Adipocyte (in vitro differentiated cells): ENCODE measurements around the gene MECP2.

ENCODE experiments used
- DNase-seq: peaks from one replicate; pipeline ENCODE4 v3.0.0-alpha.2; 2015; ENCODE audit warnings: low read depth
- H3K27me3 ChIP-seq: replicated peaks from 2 replicates; pipeline ENCODE4 v1.7.0; 2013; ENCODE audit warnings: mild to moderate bottlenecking, low read length, moderate library complexity; ENCODE audit not compliant: control insufficient read depth, insufficient read depth
- H3K36me3 ChIP-seq: 2 replicates; pipeline ENCODE4 v1.7.0; 2013; ENCODE audit warnings: low read length, mild to moderate bottlenecking, moderate library complexity; ENCODE audit not compliant: control insufficient read depth, insufficient read depth, severe bottlenecking
- H3K4me1 ChIP-seq: 2 replicates; pipeline ENCODE4 v1.7.0; 2013; ENCODE audit warnings: mild to moderate bottlenecking, low read length, moderate library complexity; ENCODE audit not compliant: control insufficient read depth, insufficient read depth
- H3K4me3 ChIP-seq: 2 replicates; pipeline ENCODE4 v1.7.0; 2013; ENCODE audit warnings: mild to moderate bottlenecking, low read length, moderate library complexity
- H3K9ac ChIP-seq: 2 replicates; pipeline ENCODE4 v1.7.0; 2013; ENCODE audit warnings: mild to moderate bottlenecking, low read length, moderate library complexity
- H3K9me3 ChIP-seq: 2 replicates; pipeline ENCODE4 v1.7.0; 2013; ENCODE audit warnings: mild to moderate bottlenecking, low read length, moderate library complexity; ENCODE audit not compliant: control insufficient read depth

Gene MECP2

DNA sequence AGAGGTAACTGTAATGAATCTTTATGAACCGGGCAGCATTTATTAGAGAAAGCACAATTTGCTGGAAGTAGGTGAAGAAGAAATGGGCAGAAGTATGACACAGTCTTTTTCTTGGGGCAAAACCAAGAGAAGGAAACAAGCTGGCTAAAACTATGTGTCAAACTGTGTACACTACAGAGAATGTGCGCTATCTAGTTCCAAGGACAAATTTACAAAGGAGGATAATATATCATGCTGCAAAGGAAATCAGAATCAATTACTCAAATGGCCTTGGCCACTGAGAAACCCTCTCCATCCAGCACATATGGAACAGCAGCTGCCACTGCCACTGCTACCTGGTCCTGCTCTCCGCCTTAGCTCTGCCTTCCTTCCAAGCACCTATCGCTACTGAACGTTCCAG is 17.1 kb upstream of the MECP2 start:
- H3K4me3 ChIP-seq, result no peak overlapping the region
- H3K4me1 ChIP-seq, result no peaks in the 10 kb centered on the region
- DNase-seq, result no peak
- H3K27me3 ChIP-seq, result peaks cover 38% of the 10 kb centered on the region
- H3K36me3 ChIP-seq, result no peaks in the 10 kb centered on the region
- no peak overlapping the region for H3K9ac ChIP-seq
- H3K9me3 ChIP-seq, result peaks cover 8% of the 10 kb centered on the region

DNA sequence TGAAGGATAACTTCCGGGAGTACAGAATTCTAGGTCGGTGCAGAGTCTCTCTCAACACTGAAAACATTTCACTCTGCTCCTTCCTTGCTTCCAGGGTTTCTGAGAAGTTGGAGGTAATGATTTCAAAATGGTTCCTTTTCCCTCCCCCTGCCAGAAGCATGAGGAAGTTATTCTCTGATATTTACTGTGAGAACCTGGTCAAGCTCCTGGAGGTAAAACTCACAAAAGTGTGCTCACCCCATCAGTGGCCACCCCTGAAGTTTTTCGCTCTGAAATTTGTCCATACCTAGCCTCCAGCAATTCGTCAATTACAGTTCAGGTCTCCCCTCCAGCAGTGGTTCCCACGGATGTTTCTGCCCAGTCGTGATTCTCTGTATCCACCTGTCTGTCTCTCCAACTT is 16.2 kb upstream of the MECP2 start:
- no peak overlapping the region for H3K4me3 ChIP-seq
- peaks cover 38% of the 10 kb centered on the region for H3K27me3 ChIP-seq
- H3K9me3 ChIP-seq, result peaks cover 11% of the 10 kb centered on the region
- no peaks in the 10 kb centered on the region for H3K36me3 ChIP-seq
- H3K4me1 ChIP-seq, result no peaks in the 10 kb centered on the region
- no peak overlapping the region for H3K9ac ChIP-seq
- DNase-seq, result no peak

DNA sequence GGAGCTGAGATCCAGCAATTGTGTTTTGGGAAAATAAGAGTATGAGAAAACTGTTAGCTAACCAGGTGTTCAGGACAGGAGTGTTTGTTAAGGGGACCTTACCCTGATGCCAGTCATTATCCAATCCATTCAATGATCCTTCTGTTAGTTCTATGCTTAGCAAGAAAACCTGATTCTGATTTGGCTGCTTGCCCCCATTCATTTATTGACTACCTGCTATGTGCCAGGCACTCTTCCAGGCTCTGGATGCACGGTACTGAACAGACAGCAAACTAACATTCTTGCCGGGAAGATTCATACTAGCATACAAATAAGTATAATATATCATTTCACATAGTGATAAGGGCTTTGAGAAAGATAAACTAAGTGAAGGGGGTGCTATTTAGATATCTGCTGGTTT is 1.0 kb upstream of the MECP2 start:
- H3K4me3 ChIP-seq, result peak overlapping the region; percentile 78
- no peak for DNase-seq

DNA sequence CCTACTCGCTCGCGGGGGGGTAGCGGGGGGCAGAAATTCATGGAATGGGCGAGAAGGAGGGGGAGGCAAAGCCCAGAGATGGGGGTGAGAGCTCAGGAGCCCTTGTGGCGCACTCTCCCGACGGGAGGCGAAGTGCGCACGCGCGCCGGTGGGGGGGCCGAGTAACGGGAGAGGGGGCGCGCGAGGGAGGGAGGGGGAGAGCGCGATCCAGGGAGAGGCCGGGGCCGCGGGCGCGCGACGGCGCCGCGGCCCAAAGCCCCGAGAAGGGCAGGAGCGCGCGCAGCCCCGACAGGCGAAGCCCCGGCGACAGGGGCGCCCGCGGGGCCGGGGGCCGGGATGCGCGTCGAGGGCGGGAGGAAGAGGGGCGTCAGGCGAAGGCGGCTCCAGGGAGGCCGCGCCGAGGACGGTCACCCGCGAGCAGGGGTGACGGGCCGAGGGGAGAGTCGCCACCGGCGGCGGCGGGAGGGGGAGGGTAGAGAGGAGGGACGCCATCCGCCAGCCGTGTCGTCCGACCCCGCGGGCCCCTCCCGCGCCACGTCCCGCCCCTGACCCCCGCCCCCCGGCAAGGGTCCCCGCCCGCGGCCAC is 421 bp downstream of the MECP2 start:
- H3K36me3 ChIP-seq, result no peaks in the 10 kb centered on the region
- peak overlapping the region; percentile 88 for H3K9ac ChIP-seq
- H3K4me1 ChIP-seq, result peaks cover 17% of the 10 kb centered on the region
- peaks cover 14% of the 10 kb centered on the region for H3K27me3 ChIP-seq
- peak overlapping the region; percentile 89 for H3K4me3 ChIP-seq
- H3K9me3 ChIP-seq, result no peaks in the 10 kb centered on the region
- DNase-seq, result peak; percentile 84

More for the DNA sequence above, 1.0 kb upstream of the MECP2 start:
- Histone ChIP-seq H3K36me3 (no peaks in the 10 kb centered on the region), H3K4me1 (peaks cover 17% of the 10 kb centered on the region), H3K9me3 (no peaks in the 10 kb centered on the region), H3K9ac (no peak overlapping the region), H3K27me3 (peaks cover 14% of the 10 kb centered on the region)

DNA sequence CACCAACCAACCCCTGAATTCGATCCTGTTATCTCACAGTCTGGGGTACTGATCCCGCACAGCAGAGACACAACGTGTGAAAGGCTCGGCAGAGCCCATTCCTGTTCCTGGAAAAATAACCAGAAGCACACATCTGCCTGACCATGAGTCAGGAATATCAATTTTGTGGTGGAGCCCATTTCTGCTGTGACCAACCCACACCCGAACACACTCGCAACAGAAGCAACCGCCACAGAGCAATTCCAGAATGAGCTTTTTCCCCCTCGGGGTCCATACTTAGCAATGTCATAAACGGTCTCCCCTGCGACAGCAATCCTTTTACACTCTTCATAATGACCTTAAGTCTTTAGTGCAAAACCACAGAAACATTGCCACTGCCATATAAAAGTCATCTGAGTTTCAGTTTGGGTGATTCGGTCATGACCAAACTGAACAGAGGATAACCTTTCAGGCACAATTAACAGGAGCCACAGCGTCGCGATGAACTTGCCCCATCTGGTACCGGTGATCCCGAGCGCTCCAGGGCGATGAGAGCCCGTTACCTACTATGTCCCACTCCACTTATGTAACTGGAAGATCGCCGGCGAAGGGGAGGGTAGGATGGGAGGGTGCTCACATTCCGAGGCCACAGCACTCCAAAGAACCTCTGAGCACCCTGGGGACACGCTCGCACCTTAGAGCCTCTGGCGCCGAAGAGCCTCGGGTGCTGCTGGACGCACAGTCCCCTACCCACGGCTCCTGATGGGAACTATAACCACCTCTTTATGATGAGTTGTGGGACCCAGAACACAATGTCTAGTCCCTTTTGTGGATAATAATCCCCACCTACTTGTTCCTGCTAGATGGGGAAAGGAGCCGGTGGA is 1.1 kb downstream of the MECP2 start:
- H3K27me3 ChIP-seq, result peaks cover 18% of the 10 kb centered on the region
- peaks cover under 1% of the 10 kb centered on the region for H3K36me3 ChIP-seq
- DNase-seq, result peak; percentile 46
- H3K9me3 ChIP-seq, result no peaks in the 10 kb centered on the region
- H3K4me3 ChIP-seq, result peak overlapping the region; percentile 89
- peaks cover 17% of the 10 kb centered on the region for H3K4me1 ChIP-seq
- H3K9ac ChIP-seq, result peak overlapping the region; percentile 88

DNA sequence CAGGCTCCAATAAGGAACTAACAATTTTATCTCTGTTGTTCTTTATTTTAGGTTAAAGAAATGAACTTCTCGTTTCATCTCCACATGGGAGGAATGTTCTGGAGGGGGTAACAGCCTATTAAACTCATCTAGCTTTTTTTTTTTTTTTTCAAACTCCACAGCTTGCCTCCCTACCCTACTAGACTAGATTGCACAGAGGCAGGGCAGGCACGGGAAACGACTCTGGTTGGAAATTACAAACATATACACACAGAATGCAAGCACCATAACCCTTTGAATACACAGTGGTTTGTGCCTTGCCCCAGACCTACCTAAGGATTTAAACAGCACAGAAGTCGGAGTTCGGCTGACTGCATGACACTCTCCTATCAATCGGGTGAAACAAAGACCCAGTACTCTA is 2.7 kb downstream of the MECP2 start:
- peaks cover 17% of the 10 kb centered on the region for H3K4me1 ChIP-seq
- peaks cover 8% of the 10 kb centered on the region for H3K36me3 ChIP-seq
- peak overlapping the region; percentile 12 for H3K9ac ChIP-seq
- no peaks in the 10 kb centered on the region for H3K9me3 ChIP-seq
- DNase-seq, result no peak
- H3K4me3 ChIP-seq, result peak overlapping the region; percentile 89
- peaks cover 14% of the 10 kb centered on the region for H3K27me3 ChIP-seq

DNA sequence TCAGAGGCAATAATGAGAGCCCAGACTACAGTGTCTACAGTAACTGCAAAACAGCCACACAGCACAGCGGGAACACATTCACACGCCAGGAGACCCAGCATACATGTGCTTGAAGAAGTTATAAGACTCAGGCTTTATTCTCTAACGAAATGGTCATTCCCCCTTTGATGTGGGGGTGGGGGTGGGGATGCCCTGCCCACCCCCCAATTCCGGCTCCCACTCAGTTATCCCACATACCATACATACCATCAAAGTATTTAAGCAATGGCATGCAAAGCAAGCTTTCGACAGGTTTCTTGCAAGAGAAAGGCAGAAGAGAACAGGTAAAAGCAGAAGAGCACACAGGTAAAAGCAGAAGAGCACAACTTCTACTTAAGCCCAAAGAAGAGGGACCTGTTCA is 3.6 kb downstream of the MECP2 start:
- no peaks in the 10 kb centered on the region for H3K9me3 ChIP-seq
- peaks cover 17% of the 10 kb centered on the region for H3K4me1 ChIP-seq
- H3K9ac ChIP-seq, result no peak overlapping the region
- H3K27me3 ChIP-seq, result peaks cover 9% of the 10 kb centered on the region
- peaks cover 8% of the 10 kb centered on the region for H3K36me3 ChIP-seq
- H3K4me3 ChIP-seq, result peak overlapping the region; percentile 30
- DNase-seq, result no peak

GRCh38 chrX:154092371-154092770 is 5.1 kb downstream of the MECP2 start:
- no peak for DNase-seq
- Histone ChIP-seq H3K9ac (no peak overlapping the region), H3K27me3 (peaks cover 9% of the 10 kb centered on the region), H3K4me3 (no peak overlapping the region), H3K4me1 (peaks cover 17% of the 10 kb centered on the region), H3K36me3 (peaks cover 8% of the 10 kb centered on the region), H3K9me3 (no peaks in the 10 kb centered on the region)

- peaks cover 8% of the 10 kb centered on the region for H3K36me3 ChIP-seq
- peaks cover 17% of the 10 kb centered on the region for H3K4me1 ChIP-seq
- H3K9ac ChIP-seq, result no peak overlapping the region
- H3K9me3 ChIP-seq, result no peaks in the 10 kb centered on the region
- H3K27me3 ChIP-seq, result peaks cover 9% of the 10 kb centered on the region
- DNase-seq, result no peak
- no peak overlapping the region for H3K4me3 ChIP-seq
Measured at GRCh38 chrX:154091678-154092077, 5.8 kb downstream of the MECP2 start.

GRCh38 chrX:154090731-154091130 is 6.8 kb downstream of the MECP2 start:
- DNase-seq, result no peak

GRCh38 chrX:154084449-154085300 is 12.8 kb downstream of the MECP2 start:
- DNase-seq, result no peak
- H3K4me3 ChIP-seq, result no peak overlapping the region
- H3K9me3 ChIP-seq, result no peaks in the 10 kb centered on the region
- H3K27me3 ChIP-seq, result peaks cover 5% of the 10 kb centered on the region
- H3K9ac ChIP-seq, result no peak overlapping the region
- H3K36me3 ChIP-seq, result no peaks in the 10 kb centered on the region
- H3K4me1 ChIP-seq, result peaks cover 17% of the 10 kb centered on the region

More at GRCh38 chrX:154090731-154091130, 6.8 kb downstream of the MECP2 start:
- Histone ChIP-seq H3K9ac (no peak overlapping the region), H3K4me1 (peaks cover 16% of the 10 kb centered on the region), H3K4me3 (no peak overlapping the region), H3K27me3 (peaks cover 9% of the 10 kb centered on the region), H3K9me3 (no peaks in the 10 kb centered on the region), H3K36me3 (peaks cover 8% of the 10 kb centered on the region)
